SH-SY5Y (cell line): ENCODE measurements around the gene ARHGAP42.

Experiments
- GATA2 ChIP-seq: IDR thresholded peaks from 2 replicates; pipeline ENCODE4 v1.6.1; 2011; ENCODE audit warnings: mild to moderate bottlenecking, low read depth, low read length
- GATA3 ChIP-seq: IDR thresholded peaks from 2 replicates; pipeline ENCODE4 v1.6.1; 2011; ENCODE audit warnings: low read depth, mild to moderate bottlenecking, low read length, moderate library complexity

- TF ChIP-seq GATA2, result no peak
- no peak for TF ChIP-seq GATA3
These were observed 91.2 kb downstream of the ARHGAP42 start for GRCh38 chr11:100778166-100778785.
